Stomach (tissue), 4 donors: ENCODE data around the gene BCL2L2.

Experiments used
- CTCF ChIP-seq, 7 experiments: fragments of 450-650 bp in 4 of 7; fragments of 200-600 bp in 3 of 7; sonication (generic) in 3 of 7; IDR thresholded peaks; one replicate each; pipeline ENCODE4 v1.5.1; 2016 to 2019; ENCODE audit warnings: antibody characterized with exemption in 7 of 7, control low read depth in 2 of 7, mild to moderate bottlenecking in 1 of 7
- EP300 ChIP-seq: sonication (generic); formaldehyde crosslinking; IDR thresholded peaks from one replicate; pipeline ENCODE4 v1.6.1; 2017; ENCODE audit warnings: antibody characterized with exemption
- POLR2A ChIP-seq, 4 donors: fragments of 450-650 bp; IDR thresholded peaks; one replicate each; pipeline ENCODE4 v1.6.1; 2016; ENCODE audit warnings: antibody characterized with exemption in 4 of 4, control low read depth in 2 of 4, mild to moderate bottlenecking in 1 of 4, moderate library complexity in 1 of 4
- POLR2AphosphoS5 ChIP-seq, 3 donors: sonication (generic); formaldehyde crosslinking; IDR thresholded peaks; one replicate each; pipeline ENCODE4 v1.6.1; 2016; ENCODE audit warnings: antibody characterized with exemption in 3 of 3

DNA sequence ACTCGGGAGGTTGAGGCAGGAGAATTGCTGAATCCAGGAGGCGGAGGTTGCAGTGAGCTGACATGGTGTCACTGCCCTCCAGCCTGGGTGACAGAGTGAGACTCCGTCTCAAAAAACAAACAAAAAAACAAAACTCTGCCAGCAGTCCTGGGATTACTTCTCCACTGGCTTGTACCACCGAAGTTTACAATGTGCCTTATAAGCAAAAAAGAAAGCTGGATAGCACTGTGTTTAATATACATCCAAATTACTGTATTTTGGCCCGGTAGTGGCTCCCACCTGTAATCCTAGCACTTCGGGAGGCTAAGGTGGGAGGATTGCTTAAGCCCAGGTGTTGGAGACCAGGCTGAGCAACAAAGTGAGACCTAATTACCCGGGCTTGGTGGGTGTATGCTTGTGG lies 37.4 kb upstream of the BCL2L2 start:
- TF ChIP-seq POLR2AphosphoS5 (IDR thresholded peaks at IDR 0.05): no peak
- TF ChIP-seq CTCF (IDR thresholded peaks at IDR 0.05): no peak
- no peak for TF ChIP-seq POLR2A (IDR thresholded peaks at IDR 0.05)
- TF ChIP-seq EP300: no peak
